Measurements from ENCODE around the gene ADGRB2.

DNA sequence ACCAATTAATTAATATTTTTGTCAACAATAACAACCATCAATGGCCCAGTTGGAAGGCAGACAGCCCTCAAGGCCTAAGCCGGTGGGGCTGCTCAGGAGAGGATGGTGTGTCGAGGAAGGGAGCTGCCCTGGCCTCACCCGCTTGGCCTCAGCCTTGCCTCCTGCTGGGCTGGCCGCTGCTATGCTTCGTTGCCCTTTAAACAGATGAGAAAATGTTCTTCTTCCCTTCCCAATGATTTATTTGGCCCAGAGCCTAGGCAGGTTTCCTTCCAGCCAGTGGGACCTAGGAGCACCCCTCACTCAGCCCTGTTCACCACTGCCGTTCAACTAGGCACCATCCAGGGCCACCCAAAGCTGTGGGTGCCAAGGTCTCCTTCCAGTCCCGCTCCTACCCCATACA, 3.1 kb upstream of the ADGRB2 start:
- TF ChIP-seq, protein P1, sequence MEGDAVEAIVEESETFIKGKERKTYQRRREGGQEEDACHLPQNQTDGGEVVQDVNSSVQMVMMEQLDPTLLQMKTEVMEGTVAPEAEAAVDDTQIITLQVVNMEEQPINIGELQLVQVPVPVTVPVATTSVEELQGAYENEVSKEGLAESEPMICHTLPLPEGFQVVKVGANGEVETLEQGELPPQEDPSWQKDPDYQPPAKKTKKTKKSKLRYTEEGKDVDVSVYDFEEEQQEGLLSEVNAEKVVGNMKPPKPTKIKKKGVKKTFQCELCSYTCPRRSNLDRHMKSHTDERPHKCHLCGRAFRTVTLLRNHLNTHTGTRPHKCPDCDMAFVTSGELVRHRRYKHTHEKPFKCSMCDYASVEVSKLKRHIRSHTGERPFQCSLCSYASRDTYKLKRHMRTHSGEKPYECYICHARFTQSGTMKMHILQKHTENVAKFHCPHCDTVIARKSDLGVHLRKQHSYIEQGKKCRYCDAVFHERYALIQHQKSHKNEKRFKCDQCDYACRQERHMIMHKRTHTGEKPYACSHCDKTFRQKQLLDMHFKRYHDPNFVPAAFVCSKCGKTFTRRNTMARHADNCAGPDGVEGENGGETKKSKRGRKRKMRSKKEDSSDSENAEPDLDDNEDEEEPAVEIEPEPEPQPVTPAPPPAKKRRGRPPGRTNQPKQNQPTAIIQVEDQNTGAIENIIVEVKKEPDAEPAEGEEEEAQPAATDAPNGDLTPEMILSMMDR (IDR thresholded peaks at IDR 0.05 in 4 of 5, conservative IDR thresholded peaks at IDR 0.05 in 1 of 5): no peak
- no peak for TF ChIP-seq POLR2A (IDR thresholded peaks at IDR 0.05)

All from gastrocnemius medialis (tissue), 4 donors.